Measurements from ENCODE around the gene FDX1. TPM values are rescaled to one million over a fixed set of nuclear protein-coding genes. Genes with fewer than 3 reads are reported as not detected.
"Not testable (repeated sequence)": the region's sequence is repeated elsewhere in the genome, so short reads cannot be mapped to it uniquely, and the experiment has no call there.

FDX1 gene
- total RNA-seq, 1 donor from 2014 or later: 13.0 TPM

GRCh38 chr11:110409174-110409573 lies 20.6 kb upstream of the FDX1 start:
- Histone ChIP-seq H3K36me3 (no peaks in the 10 kb centered on the region), H3K9ac (no peak overlapping the region), H3K4me2 (no peak overlapping the region), H3K4me3 (no peak overlapping the region), H4K20me1 (ENCODE audit: low read depth) (no peaks in the 10 kb centered on the region), H3K4me1 (no peaks in the 10 kb centered on the region), H3F3A (ENCODE audit: low read depth) (no peaks in the 10 kb centered on the region), H3K27ac (no peak overlapping the region), H2AFZ (replicated peaks) (no peak overlapping the region), H3K9me3 (ENCODE audit: low read depth) (no peaks in the 10 kb centered on the region), H3K27me3 (no peaks in the 10 kb centered on the region), H3K79me2 (ENCODE audit: low read depth) (no peaks in the 10 kb centered on the region)
- no peak for DNase-seq (ENCODE audit: low spot score)
- H3K9me3 Mint-ChIP-seq: peaks cover 7% of the 10 kb centered on the region
- no peak overlapping the region for H3K27ac Mint-ChIP-seq
- no peak for TF ChIP-seq CTCF (IDR thresholded peaks at IDR 0.05)
- TF ChIP-seq EZH2phosphoT487 (IDR thresholded peaks at IDR 0.05): no peak
- no peak for TF ChIP-seq EZH2 (IDR thresholded peaks at IDR 0.05)
- H3K4me3 Mint-ChIP-seq: no peak overlapping the region
- H3K4me1 Mint-ChIP-seq: no peaks in the 10 kb centered on the region
- H3K27me3 Mint-ChIP-seq (ENCODE audit: insufficient read depth, low read depth): peaks cover 2% of the 10 kb centered on the region
- H3K36me3 Mint-ChIP-seq: no peaks in the 10 kb centered on the region

- Mint-ChIP-seq H3K9me3 (peaks cover 2% of the 10 kb centered on the region), H3K36me3 (no peaks in the 10 kb centered on the region), H3K27ac (no peak overlapping the region), H3K27me3 (ENCODE audit: insufficient read depth, low read depth) (peaks cover 2% of the 10 kb centered on the region), H3K4me3 (no peak overlapping the region), H3K4me1 (no peaks in the 10 kb centered on the region)
- Histone ChIP-seq H3K79me2 (ENCODE audit: low read depth) (no peaks in the 10 kb centered on the region), H4K20me1 (ENCODE audit: low read depth) (no peaks in the 10 kb centered on the region), H3K27me3 (no peaks in the 10 kb centered on the region), H2AFZ (replicated peaks) (no peak overlapping the region), H3K4me1 (no peaks in the 10 kb centered on the region), H3K27ac (no peak overlapping the region), H3K4me3 (no peak overlapping the region), H3F3A (ENCODE audit: low read depth) (no peaks in the 10 kb centered on the region), H3K36me3 (no peaks in the 10 kb centered on the region), H3K9me3 (ENCODE audit: low read depth) (no peaks in the 10 kb centered on the region), H3K9ac (no peak overlapping the region), H3K4me2 (no peak overlapping the region)
- no peak for DNase-seq (ENCODE audit: low spot score)
- no peak for TF ChIP-seq EZH2phosphoT487 (IDR thresholded peaks at IDR 0.05)
- TF ChIP-seq CTCF (IDR thresholded peaks at IDR 0.05): no peak
- TF ChIP-seq EZH2 (IDR thresholded peaks at IDR 0.05): no peak
Observed at GRCh38 chr11:110410651-110411050, 19.1 kb upstream of the FDX1 start.

- no peak overlapping the region for H3K4me2 ChIP-seq
- no peak for DNase-seq (ENCODE audit: low spot score)
- H3K4me1 ChIP-seq: no peaks in the 10 kb centered on the region
- Mint-ChIP-seq H3K27ac (no peak overlapping the region), H3K9me3 (peaks cover 8% of the 10 kb centered on the region), H3K4me3 (no peak overlapping the region), H3K27me3 (ENCODE audit: insufficient read depth, low read depth) (peaks cover 1% of the 10 kb centered on the region), H3K4me1 (no peaks in the 10 kb centered on the region), H3K36me3 (no peaks in the 10 kb centered on the region)
- H3F3A ChIP-seq (ENCODE audit: low read depth): no peaks in the 10 kb centered on the region
- TF ChIP-seq EZH2 (IDR thresholded peaks at IDR 0.05) (no peak), EZH2phosphoT487 (IDR thresholded peaks at IDR 0.05) (no peak), CTCF (IDR thresholded peaks at IDR 0.05) (no peak)
- no peaks in the 10 kb centered on the region for H3K9me3 ChIP-seq (ENCODE audit: low read depth)
- H3K4me3 ChIP-seq: no peak overlapping the region
- H3K27ac ChIP-seq: no peak overlapping the region
- no peak overlapping the region for H3K9ac ChIP-seq
- H3K36me3 ChIP-seq: no peaks in the 10 kb centered on the region
- no peak overlapping the region for H2AFZ ChIP-seq (replicated peaks)
- H3K27me3 ChIP-seq: no peaks in the 10 kb centered on the region
- H3K79me2 ChIP-seq (ENCODE audit: low read depth): no peaks in the 10 kb centered on the region
- no peaks in the 10 kb centered on the region for H4K20me1 ChIP-seq (ENCODE audit: low read depth)
Observed at GRCh38 chr11:110415081-110415480, 14.7 kb upstream of the FDX1 start.

- not testable (repeated sequence) for H3K36me3 Mint-ChIP-seq; H3K4me1 Mint-ChIP-seq; H3F3A ChIP-seq (ENCODE audit: low read depth); H3K79me2 ChIP-seq (ENCODE audit: low read depth); H3K4me1 ChIP-seq; H3K36me3 ChIP-seq; H3K4me3 ChIP-seq; H3K27ac ChIP-seq; H2AFZ ChIP-seq (replicated peaks); H3K9me3 ChIP-seq (ENCODE audit: low read depth); DNase-seq (ENCODE audit: low spot score); H3K27me3 ChIP-seq; H4K20me1 ChIP-seq (ENCODE audit: low read depth); H3K9ac ChIP-seq; H3K4me2 ChIP-seq; H3K27me3 Mint-ChIP-seq (ENCODE audit: insufficient read depth, low read depth); H3K4me3 Mint-ChIP-seq; H3K27ac Mint-ChIP-seq
- H3K9me3 Mint-ChIP-seq: peaks cover 11% of the 10 kb centered on the region
Observed at GRCh38 chr11:110421658-110422057, 8.1 kb upstream of the FDX1 start.
